ENCODE results near the gene SESN3.
A peak's percentile ranks its signal among the peaks of the same experiment; 100 is the strongest.

SESN3 gene

DNA sequence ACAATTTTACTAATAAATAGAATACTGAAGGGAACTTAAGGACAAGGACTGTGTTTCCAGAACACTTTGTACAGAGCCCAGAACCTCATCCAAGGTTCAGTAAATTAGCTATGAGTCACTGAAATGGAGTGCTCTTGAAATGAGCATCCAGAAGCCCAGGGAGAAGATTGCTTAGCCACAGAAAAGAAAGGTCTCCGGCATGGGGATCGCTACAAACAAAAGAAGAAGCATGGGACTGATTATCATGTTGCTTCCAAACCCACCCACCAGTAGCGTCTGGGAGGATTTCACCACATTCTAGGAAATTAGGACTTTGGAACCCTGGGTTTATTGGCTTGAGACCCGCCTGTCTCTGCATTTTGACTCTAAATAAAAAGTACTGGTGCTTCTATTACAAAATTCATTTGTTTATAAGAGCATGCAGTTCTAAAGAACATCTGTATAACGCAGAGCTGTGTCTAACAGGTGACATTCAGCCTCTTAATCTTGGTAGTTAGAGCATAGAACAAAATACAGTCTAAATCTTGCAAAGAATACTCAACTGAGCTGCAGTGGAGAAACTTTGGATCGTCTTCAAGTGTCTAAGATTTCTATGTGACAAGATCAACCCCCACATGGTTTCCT is 35.9 kb upstream of the SESN3 start:
- TF ChIP-seq POLR2AphosphoS5 (IDR thresholded peaks at IDR 0.05; ENCODE audit: low read depth, low read length) (no peak), POLR2A (IDR thresholded peaks at IDR 0.05; ENCODE audit: low read depth, low read length) (no peak), SPI1 (IDR thresholded peaks at IDR 0.05; ENCODE audit: low read depth, low read length) (no peak), PAX5 (IDR thresholded peaks at IDR 0.05; ENCODE audit: insufficient read depth, low read length, severe bottlenecking) (no peak), TAF1 (IDR thresholded peaks at IDR 0.05; ENCODE audit: low read depth, low read length) (no peak), POU2F2 (IDR thresholded peaks at IDR 0.05; ENCODE audit: low read depth, low read length) (no peak)
- FAIRE-seq = no peak
- DNase-seq (ENCODE audit: insufficient read length, low spot score) = no peak

DNA sequence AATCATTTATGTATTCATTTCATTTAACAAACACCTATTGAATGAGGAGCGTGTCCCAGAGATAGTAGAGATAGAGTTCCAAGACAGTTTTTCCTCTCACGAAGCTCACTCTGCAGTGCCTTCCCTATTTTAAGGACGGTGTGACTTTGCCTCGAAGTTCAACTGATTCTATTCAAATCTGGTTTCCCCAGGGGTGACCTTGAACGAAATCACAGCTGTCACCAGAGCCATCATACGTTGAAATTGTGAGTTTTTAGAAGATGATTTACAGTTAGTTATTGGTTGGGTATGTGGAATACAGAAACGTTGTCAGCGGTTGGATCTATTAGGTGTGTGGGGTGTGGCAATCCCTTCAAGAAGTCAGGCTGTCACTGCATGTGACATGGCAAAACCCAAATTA is 33.9 kb upstream of the SESN3 start:
- DNase-seq (ENCODE audit: insufficient read length, low spot score) (no peak), FAIRE-seq (no peak)
- TF ChIP-seq SPI1 (IDR thresholded peaks at IDR 0.05; ENCODE audit: low read depth, low read length) (no peak), POU2F2 (IDR thresholded peaks at IDR 0.05; ENCODE audit: low read depth, low read length) (no peak)

DNA sequence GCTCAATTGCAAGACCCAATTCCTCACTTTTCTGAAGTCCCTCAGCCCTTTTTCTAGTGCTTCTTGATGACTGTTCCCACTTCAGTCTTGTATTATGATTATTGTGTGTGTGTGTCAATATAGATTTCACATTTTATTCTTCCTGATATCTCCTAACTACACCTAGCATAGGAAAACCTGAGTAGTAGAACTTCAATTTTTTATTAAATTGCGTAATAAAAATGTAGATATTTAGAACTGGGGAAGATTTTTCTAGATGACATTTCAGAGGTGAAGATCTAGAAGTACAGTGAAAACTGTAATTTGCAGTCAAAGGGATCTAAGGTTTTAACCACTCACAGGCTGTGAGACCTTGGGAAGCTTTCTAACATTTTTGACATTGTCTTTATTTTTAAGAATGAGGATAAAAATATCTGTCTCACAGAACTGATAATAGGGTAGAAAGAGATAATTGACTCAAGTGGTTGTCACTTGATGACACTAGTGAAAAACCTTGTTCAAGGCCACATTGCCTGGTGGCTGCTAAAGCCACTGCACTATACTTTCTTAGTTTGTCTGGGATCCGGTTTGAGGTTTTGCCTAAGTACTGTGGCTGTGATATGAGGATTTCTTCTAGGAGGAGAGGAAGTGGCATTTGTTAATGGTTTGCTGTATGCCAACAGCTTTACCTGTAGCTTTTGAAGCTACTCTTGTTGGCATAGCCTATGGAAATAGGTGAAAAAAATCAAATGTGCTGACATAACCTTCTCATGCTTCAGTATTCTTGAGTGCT is 32.2 kb upstream of the SESN3 start:
- FAIRE-seq = no peak
- DNase-seq (ENCODE audit: insufficient read length, low spot score) = no peak

DNA sequence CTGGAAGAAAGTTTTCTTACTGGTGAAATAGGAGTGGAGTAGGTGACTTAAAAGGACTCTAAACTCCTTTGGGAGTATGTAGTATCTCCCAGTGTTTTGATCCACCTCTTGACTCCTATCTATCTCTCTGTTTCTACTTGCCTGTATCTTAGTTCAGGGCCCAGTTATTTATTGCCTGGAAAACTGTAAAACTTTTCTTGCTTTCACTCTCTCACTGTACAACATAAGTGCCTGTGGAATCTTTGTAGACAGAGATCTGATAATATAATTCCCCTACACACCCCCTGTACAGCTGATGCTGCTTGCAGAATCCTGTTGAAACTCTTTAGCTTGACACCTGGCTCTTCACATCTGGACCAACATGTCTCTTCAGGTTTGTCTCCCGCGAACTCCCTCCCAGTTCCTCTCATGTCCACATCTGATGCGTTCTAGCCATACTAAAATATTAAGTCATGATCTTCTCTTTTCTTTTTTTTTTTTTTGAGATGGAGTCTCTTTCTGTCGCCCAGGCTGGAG is 26.5 kb upstream of the SESN3 start:
- DNase-seq (ENCODE audit: insufficient read length, low spot score) (no peak), FAIRE-seq (no peak)
- TF ChIP-seq TAF1 (IDR thresholded peaks at IDR 0.05; ENCODE audit: low read depth, low read length) (no peak), SPI1 (IDR thresholded peaks at IDR 0.05; ENCODE audit: low read depth, low read length) (peak; percentile 36)

More for the DNA sequence above, 32.2 kb upstream of the SESN3 start:
- TF ChIP-seq TAF1 (IDR thresholded peaks at IDR 0.05; ENCODE audit: low read depth, low read length) (no peak), POLR2A (IDR thresholded peaks at IDR 0.05; ENCODE audit: low read depth, low read length) (no peak), SPI1 (IDR thresholded peaks at IDR 0.05; ENCODE audit: low read depth, low read length) (no peak), POU2F2 (IDR thresholded peaks at IDR 0.05; ENCODE audit: low read depth, low read length) (no peak), POLR2AphosphoS5 (IDR thresholded peaks at IDR 0.05; ENCODE audit: low read depth, low read length) (no peak), PAX5 (IDR thresholded peaks at IDR 0.05; ENCODE audit: insufficient read depth, low read length, severe bottlenecking) (no peak)

DNA sequence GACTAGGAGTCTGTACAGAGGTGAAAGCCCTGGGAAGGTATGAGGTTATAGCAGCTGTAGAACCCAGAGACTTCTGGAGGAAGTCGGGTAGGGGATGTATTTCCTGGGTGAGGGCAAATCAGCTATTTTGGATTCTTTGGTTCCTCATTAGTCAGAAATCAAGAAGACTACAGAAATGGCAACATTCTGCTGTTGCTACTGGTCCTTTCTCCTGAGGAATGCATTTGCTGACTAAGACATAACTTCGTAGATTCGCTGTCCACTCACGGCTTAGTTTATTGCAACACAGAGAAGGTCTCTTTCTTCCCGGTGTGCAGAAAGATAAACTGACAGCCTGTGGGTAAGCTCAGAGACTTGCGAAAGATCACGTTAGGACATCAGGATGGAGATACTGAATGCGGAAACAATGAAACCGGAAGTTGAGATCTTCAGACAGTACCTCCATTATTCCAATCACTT is 25.3 kb upstream of the SESN3 start:
- FAIRE-seq = peak; percentile 95
- no peak for DNase-seq (ENCODE audit: insufficient read length, low spot score)
- TF ChIP-seq PAX5 (IDR thresholded peaks at IDR 0.05; ENCODE audit: insufficient read depth, low read length, severe bottlenecking) (no peak), POLR2AphosphoS5 (IDR thresholded peaks at IDR 0.05; ENCODE audit: low read depth, low read length) (no peak), TAF1 (IDR thresholded peaks at IDR 0.05; ENCODE audit: low read depth, low read length) (no peak), POU2F2 (IDR thresholded peaks at IDR 0.05; ENCODE audit: low read depth, low read length) (no peak)

DNA sequence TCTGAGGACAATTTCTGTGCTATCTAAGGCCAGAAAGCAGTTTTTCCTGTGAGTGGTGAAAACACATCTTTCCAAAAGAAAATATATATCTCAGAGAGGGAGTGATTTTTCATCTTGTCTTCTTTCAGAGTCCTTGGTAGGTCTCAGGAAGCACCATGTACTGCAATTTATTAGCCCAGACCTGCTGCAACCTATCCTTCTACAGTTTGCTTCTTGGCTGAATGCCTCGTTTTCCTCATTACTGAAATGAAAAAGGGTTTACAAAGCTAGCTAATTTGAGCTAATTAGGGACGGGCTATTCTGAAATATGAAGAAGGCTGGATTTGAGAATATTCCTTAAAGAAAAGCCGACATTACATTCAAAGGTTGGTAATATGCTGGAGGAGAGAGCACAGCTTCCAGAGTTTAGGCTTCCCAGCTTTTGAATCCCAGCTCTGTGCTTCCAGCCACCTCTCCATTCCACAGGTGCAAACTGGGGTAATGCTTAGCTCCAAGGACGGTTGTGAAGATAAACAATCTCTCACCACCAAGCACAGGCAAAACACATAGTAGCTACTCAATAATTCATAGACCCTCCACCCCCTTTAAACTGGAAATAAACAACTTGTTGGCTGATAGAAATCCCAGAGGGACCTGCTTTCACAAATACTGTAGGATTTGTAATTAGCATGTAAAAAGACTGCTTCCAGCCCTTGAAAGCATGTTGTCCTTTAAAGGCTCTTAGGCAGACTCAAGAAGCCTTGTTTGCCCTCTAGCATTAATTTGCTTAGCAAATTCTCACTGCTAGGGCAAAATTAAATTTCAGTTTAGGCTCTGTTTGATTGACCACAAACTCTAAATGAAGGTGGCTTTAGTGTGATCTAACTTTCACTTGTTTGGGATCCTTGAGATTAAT is 24.5 kb upstream of the SESN3 start:
- no peak for TF ChIP-seq TAF1 (IDR thresholded peaks at IDR 0.05; ENCODE audit: low read depth, low read length)
- TF ChIP-seq PAX5 (IDR thresholded peaks at IDR 0.05; ENCODE audit: insufficient read depth, low read length, severe bottlenecking) = no peak
- no peak for TF ChIP-seq POLR2A (IDR thresholded peaks at IDR 0.05; ENCODE audit: low read depth, low read length)
- TF ChIP-seq POLR2AphosphoS5 (IDR thresholded peaks at IDR 0.05; ENCODE audit: low read depth, low read length) = no peak
- no peak for TF ChIP-seq SPI1 (IDR thresholded peaks at IDR 0.05; ENCODE audit: low read depth, low read length)
- no peak for TF ChIP-seq POU2F2 (IDR thresholded peaks at IDR 0.05; ENCODE audit: low read depth, low read length)
- FAIRE-seq (peak; percentile 59), DNase-seq (ENCODE audit: insufficient read length, low spot score) (no peak)

DNA sequence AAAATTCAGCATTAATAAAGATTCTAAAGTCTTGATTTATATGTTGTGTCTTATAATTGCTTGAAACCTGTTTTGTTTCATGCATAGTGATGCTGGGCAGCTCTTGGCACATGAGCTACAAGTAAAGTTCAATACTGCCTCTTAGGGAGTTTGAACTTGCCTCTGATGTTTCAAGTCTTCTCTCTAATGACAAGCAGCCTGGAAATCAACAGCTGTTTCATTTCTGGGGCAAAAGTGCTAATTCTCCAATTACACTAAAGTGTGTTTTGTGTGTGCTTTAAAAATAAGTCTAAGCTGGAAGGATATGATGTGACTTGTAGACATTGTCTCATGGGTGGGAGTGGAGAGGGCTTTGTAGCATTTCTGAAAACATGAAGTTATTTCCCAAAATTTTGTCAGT is 23.7 kb upstream of the SESN3 start:
- DNase-seq (ENCODE audit: insufficient read length, low spot score) (no peak), FAIRE-seq (no peak)
- TF ChIP-seq PAX5 (IDR thresholded peaks at IDR 0.05; ENCODE audit: insufficient read depth, low read length, severe bottlenecking) (no peak), POU2F2 (IDR thresholded peaks at IDR 0.05; ENCODE audit: low read depth, low read length) (no peak), POLR2A (IDR thresholded peaks at IDR 0.05; ENCODE audit: low read depth, low read length) (no peak)

DNA sequence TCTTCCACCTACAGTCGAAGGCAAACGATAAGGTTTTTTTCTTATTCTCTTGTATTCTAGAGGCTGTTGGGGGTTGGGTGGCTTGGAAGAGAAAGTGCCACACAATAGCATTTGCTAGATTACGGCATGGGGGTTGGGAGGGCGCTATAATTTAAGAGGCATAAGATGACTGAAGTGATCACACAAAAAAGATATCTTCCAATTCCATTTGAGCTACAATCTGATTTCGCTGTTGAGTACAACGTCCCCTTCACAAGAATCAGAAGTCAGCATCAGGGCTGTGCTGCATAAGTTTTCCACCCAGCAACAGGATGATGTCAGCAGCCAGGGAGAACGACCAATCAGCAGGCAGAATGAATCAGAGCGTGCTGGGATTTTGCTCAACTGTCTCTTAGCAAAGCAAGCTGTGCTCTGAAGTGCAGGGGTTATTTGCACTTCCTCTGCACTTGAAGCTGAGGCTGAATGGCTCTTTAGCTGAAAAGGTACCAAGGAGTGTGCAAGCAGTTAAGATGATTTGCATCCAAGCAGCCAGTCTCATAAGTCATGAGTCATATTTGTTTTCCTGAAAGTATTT is 23.2 kb upstream of the SESN3 start:
- peak; percentile 19 for DNase-seq (ENCODE audit: insufficient read length, low spot score)
- peak; percentile 100 for FAIRE-seq
- TF ChIP-seq PAX5 (IDR thresholded peaks at IDR 0.05; ENCODE audit: insufficient read depth, low read length, severe bottlenecking) (no peak), POLR2A (IDR thresholded peaks at IDR 0.05; ENCODE audit: low read depth, low read length) (peak; percentile 83), POU2F2 (IDR thresholded peaks at IDR 0.05; ENCODE audit: low read depth, low read length) (peak; percentile 87), POLR2AphosphoS5 (IDR thresholded peaks at IDR 0.05; ENCODE audit: low read depth, low read length) (peak; percentile 87), SPI1 (IDR thresholded peaks at IDR 0.05; ENCODE audit: low read depth, low read length) (peak; percentile 94), TAF1 (IDR thresholded peaks at IDR 0.05; ENCODE audit: low read depth, low read length) (peak; percentile 64; the same call in 1 of the 2 replicates)

DNA sequence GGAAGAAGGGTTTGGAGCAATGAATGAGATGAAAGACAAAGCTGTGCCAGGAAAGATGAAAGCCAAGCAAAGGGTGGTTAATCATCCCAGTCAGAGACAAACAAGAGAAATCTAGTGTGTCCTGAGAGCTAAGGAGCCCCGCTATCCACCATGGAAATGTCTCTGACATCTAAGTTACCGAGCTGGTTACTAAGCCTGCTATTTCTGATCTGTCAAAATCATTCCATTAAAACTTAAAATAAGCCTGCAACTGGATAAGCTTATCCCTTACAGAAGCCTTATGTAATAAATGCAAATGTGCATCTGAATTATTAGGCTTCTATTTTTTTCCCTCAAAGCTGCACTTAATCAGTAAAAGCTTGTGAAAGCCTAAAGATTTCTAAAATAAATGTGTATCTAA is 22.1 kb upstream of the SESN3 start:
- DNase-seq (ENCODE audit: insufficient read length, low spot score) (no peak), FAIRE-seq (no peak)
- TF ChIP-seq POLR2A (IDR thresholded peaks at IDR 0.05; ENCODE audit: low read depth, low read length) (no peak), POU2F2 (IDR thresholded peaks at IDR 0.05; ENCODE audit: low read depth, low read length) (no peak), POLR2AphosphoS5 (IDR thresholded peaks at IDR 0.05; ENCODE audit: low read depth, low read length) (no peak), SPI1 (IDR thresholded peaks at IDR 0.05; ENCODE audit: low read depth, low read length) (no peak), TAF1 (IDR thresholded peaks at IDR 0.05; ENCODE audit: low read depth, low read length) (no peak), PAX5 (IDR thresholded peaks at IDR 0.05; ENCODE audit: insufficient read depth, low read length, severe bottlenecking) (no peak)

All from GM12891 (cell line).